HG02938 (cell line): ENCODE data around the gene RNF212B.
"Not testable (repeated sequence)": the region's sequence is repeated elsewhere in the genome, so short reads cannot be mapped to it uniquely, and the experiment has no call there.

Source experiments
- ATAC-seq: cut with Tn5 transposase; IDR thresholded peaks from one replicate; pipeline ENCODE4 v1.9.1; 2021; ENCODE audit warnings: mild to moderate bottlenecking, moderate library complexity; ENCODE audit not compliant: unreplicated experiment

Gene RNF212B

GRCh38 chr14:23237772-23238594, at the start of gene RNF212B:
RNF212B (plus strand) TSS chr14:23237936; CDS start chr14:23240346, 2,410 bp downstream.
- no peak for ATAC-seq

- ATAC-seq, result no peak
Observed at GRCh38 chr14:23193432-23193831, 44.3 kb upstream of the RNF212B start.

GRCh38 chr14:23195552-23196101, 42.1 kb upstream of the RNF212B start:
- ATAC-seq, result no peak

GRCh38 chr14:23196487-23196886, 41.2 kb upstream of the RNF212B start:
- ATAC-seq, result not testable (repeated sequence)

GRCh38 chr14:23199141-23199540, 38.6 kb upstream of the RNF212B start:
- ATAC-seq, result not testable (repeated sequence)

- no peak for ATAC-seq
Observed at GRCh38 chr14:23202001-23202400, 35.7 kb upstream of the RNF212B start.

GRCh38 chr14:23206422-23207145, 31.2 kb upstream of the RNF212B start:
- ATAC-seq, result no peak

GRCh38 chr14:23207146-23207540, 30.6 kb upstream of the RNF212B start:
- ATAC-seq, result no peak

GRCh38 chr14:23208324-23208723, 29.4 kb upstream of the RNF212B start:
- ATAC-seq, result no peak

GRCh38 chr14:23209651-23210423, 27.9 kb upstream of the RNF212B start:
- ATAC-seq, result no peak

GRCh38 chr14:23215421-23215820, 22.3 kb upstream of the RNF212B start:
- ATAC-seq, result no peak

- ATAC-seq, result no peak
Observed at GRCh38 chr14:23217032-23218020, 20.4 kb upstream of the RNF212B start.

GRCh38 chr14:23219075-23219474, 18.7 kb upstream of the RNF212B start:
- ATAC-seq, result no peak

GRCh38 chr14:23224958-23225357, 12.8 kb upstream of the RNF212B start:
- not testable (repeated sequence) for ATAC-seq

GRCh38 chr14:23227566-23227965, 10.2 kb upstream of the RNF212B start:
- ATAC-seq, result no peak

GRCh38 chr14:23228812-23229211, 8.9 kb upstream of the RNF212B start:
- ATAC-seq, result no peak

- ATAC-seq, result not testable (repeated sequence)
Observed at GRCh38 chr14:23232241-23232808, 5.4 kb upstream of the RNF212B start.

GRCh38 chr14:23240661-23241060, 2.9 kb downstream of the RNF212B start:
- no peak for ATAC-seq

GRCh38 chr14:23241061-23241715, 3.5 kb downstream of the RNF212B start:
- not testable (repeated sequence) for ATAC-seq
